HG03575 (cell line): ENCODE measurements around the gene HMCN2.
"Not testable (repeated sequence)": the region's sequence is repeated elsewhere in the genome, so short reads cannot be mapped to it uniquely, and the experiment has no call there.

Experiments used
- ATAC-seq: cut with Tn5 transposase; IDR thresholded peaks from one replicate; pipeline ENCODE4 v1.9.1; 2021; ENCODE audit not compliant: unreplicated experiment, insufficient number of reproducible peaks, low FRiP score; ENCODE audit errors: extremely low read depth

HMCN2 gene

GRCh38 chr9:130239363-130239695, 26.2 kb upstream of the HMCN2 start:
- no peak for ATAC-seq

DNA sequence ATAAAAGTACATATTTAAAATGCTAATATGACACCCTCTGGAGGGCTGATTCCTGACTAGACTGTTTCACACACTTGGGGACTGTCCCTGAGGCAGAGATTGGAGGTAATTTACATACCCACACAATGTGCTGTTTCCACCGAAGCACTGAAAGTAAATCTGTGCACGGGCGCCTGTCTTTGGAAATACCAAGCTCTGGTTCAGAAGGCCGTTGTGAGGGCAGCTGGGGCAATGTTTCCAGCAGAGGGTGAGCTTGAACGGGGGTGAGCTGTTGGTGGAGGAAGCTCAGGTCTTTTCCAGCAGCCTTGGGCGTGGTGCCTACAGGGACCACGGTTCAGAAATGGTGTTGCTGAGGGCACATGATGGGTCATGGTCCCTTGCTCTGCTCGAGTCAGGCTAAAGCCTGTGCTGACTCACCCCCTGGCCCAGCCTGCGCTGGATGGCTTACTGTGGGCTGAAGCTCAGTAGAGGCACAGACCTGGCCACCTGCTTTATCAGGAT, 25.8 kb upstream of the HMCN2 start:
- no peak for ATAC-seq

DNA sequence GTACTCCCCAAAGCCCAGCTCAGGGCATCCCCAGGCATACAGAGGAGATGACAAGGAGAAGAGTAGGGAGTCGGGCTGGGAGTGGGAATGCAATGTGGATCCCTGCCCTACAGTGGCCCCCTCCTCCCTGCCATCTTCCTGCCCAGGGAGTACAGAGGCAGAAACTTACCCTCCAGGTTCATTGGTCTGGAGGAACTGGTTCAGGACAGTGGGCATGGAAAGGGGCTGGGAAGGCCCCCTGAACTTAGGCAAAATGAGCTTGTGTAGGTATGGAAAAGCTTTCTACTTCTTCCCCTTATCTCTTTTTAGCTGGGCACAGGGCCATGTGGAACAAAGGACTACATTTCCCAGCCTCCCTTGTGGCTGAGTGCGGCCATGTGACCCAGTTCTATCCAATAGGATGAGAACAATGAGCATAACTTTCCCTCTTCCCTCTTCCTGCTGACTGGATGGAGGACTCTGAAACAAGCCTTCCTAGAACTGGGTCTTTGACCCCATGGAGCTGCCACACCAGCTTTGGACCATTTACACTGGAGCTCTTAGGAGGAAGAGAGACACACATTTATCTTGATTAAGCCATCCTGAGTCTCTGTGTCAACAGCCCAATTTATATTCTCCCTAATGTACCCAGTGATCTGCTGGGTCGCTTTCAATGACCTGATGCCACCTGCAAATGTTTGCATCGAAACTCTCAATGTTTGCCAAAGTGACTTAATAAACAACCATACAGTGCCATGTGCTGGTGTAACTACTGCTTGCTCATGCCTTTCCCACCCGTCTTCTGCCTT, 25.0 kb upstream of the HMCN2 start:
- ATAC-seq: no peak

DNA sequence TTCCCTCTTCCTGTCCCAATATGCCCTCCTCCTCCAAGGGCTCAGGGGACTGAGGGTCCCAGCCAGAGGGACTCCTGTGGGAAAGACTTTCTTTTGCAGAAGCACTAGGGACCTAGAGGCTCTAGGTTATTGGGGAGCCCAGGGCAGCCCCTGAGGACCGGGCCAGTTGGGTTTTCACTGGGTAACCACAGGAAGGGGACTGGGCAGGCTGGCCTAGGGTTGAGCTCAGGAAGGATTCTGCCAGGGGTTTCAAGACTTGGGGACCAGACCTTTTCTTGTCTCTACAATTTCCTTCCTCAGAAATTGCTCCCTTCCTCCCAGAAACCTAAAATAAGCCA, 24.4 kb upstream of the HMCN2 start:
- ATAC-seq: no peak

DNA sequence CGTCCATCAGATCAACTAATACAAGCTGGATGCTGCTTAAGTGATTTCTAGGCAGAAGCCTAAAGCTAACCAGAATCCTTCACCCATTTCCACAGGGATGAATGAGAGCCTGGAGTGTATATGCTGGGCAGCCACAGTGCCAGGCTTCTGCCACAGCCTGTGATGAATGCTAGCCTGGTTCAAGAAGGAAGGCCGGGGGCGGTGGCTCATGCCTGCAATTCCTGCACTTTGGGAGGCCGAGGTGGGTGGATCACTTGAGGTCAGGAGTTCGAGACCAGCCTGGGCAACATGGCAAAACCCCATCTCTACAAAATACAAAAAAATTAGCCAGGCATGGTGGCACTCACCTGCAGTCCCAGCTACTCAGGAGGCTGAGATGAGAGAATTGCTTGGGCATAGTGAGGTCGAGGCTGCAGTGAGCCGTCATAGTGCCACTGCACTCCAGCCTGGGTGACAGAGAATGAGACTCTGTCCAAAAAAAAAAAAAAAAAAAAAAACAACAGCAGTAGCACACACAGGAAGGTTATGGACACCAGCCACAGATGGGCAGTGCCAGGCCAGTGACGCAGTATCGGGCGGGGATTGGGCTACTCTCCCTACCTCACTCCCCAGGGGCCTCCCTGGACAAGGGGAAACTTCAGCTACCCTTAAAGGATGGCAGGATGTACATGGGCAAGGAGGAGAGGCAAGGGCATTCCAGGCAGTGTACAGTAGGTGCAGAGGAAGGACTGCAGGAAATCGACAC, 23.1 kb upstream of the HMCN2 start:
- no peak for ATAC-seq

DNA sequence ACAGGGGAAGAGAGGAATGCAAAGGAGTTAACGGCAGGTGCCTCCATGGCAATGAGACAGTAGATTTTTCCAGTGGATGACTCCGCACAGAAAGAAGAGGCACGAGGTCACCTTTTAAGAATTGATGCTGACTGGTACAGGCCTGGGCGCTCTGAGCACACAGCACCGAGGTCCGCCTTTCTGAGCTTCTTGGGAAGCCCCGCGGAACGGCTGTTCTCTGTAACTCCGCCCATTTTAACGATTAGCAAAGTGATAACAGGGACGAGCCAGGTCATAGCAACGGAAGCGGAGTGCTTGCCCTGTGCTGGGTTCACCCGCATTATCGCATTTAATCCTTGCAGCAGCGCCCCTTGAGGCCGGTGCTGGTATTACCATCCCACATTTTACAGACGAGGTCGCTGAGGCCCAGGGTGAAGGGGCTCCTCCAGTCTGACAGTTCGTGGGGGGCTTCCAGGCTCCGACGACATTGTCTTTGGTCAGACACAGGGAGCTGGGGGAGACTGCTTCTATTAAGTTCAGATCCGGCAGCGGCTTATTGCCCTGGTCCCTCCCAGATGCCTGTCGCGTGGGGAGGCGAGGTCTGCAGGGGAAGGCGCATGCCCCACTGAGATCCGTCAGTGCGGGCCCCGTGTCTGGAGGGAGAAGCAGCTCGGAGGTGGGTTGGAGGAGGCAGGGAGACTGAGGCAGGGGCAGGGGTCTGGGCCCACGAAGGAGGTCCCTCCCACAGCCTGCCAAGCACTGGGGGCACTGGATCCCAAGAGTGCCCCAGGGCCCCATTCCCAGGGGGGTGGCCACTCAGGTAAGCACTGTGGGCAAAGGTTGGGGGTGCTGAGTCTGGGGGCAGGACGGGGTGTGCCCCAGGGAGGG, 22.3 kb upstream of the HMCN2 start:
- no peak for ATAC-seq

GRCh38 chr9:130243882-130244170, 21.7 kb upstream of the HMCN2 start:
- ATAC-seq: no peak

- no peak for ATAC-seq
Observed at GRCh38 chr9:130244548-130245165, 20.9 kb upstream of the HMCN2 start.

DNA sequence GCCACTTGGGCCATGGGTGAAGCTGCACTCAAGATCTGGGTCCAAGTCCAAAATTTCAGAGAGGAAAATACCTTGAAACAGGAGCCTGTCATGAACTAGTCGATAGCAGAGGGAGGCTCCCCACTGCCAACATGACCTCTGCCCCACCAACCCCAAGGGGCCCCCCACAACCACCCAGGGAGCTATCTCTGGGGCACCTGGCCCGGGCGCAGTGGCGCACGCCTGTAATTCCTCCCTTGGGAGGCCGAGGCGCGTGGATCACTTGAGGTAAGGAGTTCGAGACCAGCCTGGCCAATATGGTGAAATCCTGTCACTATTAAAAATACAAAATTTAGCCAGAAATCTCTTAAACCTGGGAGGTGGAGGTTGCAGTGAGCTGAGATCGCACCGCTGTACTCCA, 20.1 kb upstream of the HMCN2 start:
- no peak for ATAC-seq

DNA sequence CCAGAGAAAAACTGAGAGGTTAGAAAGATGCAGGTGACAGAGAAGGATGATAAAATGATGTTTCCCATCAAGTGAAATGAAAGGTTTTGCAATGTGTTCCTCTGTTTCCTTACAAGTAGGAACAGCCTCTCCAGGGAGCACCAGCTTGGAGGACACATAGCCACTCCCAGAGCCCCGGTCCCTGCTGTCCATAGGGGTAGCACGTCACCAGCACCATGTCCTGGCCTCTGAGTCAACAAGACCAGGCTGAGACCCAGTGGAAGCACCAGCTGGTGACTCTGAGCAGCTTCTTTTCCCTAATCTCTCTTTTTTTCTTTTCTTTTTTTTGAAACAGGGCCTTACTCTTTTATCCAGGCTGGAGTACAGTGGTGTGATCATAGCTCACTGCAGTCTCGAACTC, 19.4 kb upstream of the HMCN2 start:
- no peak for ATAC-seq

GRCh38 chr9:130254747-130255630, 10.6 kb upstream of the HMCN2 start:
- ATAC-seq: no peak

GRCh38 chr9:130255631-130256134, 9.9 kb upstream of the HMCN2 start:
- ATAC-seq: no peak

GRCh38 chr9:130256644-130257043, 8.9 kb upstream of the HMCN2 start:
- ATAC-seq: no peak

DNA sequence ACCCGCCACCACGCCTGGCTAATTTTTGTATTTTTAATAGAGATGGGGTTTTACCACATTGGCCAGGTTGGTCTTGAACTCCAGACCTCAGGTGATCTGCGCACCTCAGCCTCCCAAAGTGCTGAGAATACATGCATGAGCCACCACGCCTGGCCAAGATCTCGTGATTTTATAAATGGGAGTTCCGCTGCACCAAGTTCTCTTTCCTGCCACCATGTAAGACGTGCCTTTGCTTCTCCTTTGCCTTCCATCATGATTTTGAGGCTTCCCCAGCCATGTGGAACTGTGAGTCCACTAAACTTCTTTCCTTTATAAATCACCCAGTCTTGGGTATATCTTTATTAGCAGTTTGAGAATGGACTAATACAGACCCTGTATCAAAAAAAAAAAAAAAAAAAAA, 7.4 kb upstream of the HMCN2 start:
- ATAC-seq: not testable (repeated sequence)

DNA sequence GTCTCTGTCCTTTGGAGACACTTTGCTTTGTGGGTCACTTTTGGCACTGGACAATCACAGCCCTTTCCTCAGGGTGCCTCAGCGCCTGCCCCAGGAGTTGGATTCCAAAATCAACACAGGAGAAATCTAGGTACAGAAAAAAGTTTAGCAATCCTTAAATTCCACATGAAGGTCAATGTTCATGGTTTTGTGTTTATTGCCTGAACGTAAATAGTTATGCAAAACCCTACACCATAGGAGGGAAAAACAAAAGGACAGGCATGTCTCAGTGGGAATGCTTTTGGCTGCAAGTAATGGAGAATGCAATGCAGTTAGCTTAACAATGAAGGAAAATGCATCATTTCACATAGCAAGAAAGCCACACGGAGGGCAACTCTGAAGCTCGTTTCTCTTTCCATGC, 6.5 kb upstream of the HMCN2 start:
- ATAC-seq: no peak

GRCh38 chr9:130260816-130261765, 4.5 kb upstream of the HMCN2 start:
- ATAC-seq: no peak

DNA sequence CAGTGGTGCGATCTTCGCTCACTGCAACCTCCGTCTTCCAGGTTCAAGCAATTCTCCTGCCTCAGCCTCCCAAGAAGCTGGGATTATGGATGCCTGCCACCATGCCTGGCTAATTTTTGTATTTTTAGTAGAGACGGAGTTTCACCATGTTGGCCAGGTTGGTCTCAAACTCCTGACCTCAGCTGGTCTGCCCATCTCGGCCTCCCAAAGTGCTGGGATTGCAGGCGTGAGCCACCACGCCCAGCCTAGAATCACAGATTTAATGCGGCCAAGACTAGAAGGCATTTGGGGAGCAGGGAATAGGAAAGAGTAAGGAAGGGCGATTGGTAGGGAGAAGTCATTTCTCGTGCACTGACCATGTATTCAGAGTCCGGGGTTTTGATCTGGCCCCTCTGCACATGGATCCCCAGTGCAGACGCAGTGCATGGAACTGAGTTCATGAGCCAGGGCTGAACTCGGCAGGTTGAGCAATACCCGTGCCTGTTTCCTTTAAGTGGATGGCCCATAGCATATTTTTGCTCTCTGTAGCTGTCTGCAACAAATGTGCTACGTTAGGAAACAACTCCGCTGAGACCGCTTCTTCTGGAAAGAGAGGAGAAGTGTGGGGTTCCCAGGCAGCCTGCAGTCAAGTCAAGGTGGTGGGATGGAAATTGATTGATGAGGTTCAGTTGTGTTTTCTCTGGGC, 3.4 kb upstream of the HMCN2 start:
- no peak for ATAC-seq
